ENCODE measurements around the gene CEP152.

CEP152 gene

DNA sequence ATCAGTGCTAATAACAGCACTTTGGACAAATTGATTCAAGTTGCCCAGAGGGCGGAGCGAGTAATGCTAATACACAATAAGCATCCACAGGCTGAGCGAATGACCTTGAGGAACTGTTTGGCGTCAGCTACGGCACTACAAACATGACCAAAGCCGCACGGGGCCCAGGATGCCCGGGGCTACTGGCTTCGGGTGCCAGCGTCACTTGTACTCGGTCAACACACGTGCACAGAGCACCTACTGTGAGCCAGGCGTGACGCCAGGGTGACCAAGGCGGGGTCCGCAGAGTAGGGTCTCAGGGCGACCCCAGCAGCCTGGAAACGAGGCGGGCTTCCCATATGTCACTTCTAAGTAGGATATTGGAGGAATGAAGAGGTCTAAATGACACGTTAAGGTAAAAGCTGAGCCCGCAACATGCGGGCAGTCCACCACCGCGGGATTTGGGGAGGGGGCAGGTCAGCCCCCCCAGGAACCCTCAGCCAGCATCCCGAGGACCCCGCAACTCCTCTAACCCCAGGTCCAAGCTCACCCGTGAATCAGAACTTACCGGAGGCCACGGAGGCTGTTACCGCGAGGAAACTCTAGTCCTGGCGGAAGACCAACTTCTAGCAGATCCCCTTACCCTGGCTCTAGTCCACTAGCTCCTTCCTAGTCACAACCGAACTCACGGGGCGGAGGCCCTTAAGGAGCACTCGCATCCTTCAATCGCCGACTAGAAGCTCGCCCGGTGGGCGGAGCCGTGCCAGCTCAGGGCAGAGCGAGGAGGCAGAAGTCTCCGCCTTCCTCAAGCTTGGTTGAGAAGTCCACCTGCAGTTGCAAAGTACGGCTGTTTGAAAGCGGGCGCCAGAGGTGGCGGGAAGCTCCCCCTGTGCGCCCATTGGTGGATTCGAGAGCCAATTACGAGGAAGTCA lies at the start of gene CEP152:
Gene CEP152 (minus strand): TSS at position 656 of the 911 bp plus-strand sequence. CDS start 5,420 bp downstream, outside the sequence.
- TF ChIP-seq ZBTB7A (IDR thresholded peaks at IDR 0.05; ENCODE audit: low read depth) = peak; percentile 89
- TF ChIP-seq, protein P1, sequence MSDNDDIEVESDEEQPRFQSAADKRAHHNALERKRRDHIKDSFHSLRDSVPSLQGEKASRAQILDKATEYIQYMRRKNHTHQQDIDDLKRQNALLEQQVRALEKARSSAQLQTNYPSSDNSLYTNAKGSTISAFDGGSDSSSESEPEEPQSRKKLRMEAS (IDR thresholded peaks at IDR 0.05) = peak; percentile 75
- no peak for TF ChIP-seq RAD21 (IDR thresholded peaks at IDR 0.05; ENCODE audit: low read depth)
- TF ChIP-seq TAF1 (IDR thresholded peaks at IDR 0.05; ENCODE audit: low read depth) = peak; percentile 65; the same call in 1 of the 2 replicates
- no peak for TF ChIP-seq EGR1 (IDR thresholded peaks at IDR 0.05)
- TF ChIP-seq YY1 (IDR thresholded peaks at IDR 0.05; ENCODE audit: low read depth) = no peak; the same call in 1 of the 2 replicates
- TF ChIP-seq, protein P2, sequence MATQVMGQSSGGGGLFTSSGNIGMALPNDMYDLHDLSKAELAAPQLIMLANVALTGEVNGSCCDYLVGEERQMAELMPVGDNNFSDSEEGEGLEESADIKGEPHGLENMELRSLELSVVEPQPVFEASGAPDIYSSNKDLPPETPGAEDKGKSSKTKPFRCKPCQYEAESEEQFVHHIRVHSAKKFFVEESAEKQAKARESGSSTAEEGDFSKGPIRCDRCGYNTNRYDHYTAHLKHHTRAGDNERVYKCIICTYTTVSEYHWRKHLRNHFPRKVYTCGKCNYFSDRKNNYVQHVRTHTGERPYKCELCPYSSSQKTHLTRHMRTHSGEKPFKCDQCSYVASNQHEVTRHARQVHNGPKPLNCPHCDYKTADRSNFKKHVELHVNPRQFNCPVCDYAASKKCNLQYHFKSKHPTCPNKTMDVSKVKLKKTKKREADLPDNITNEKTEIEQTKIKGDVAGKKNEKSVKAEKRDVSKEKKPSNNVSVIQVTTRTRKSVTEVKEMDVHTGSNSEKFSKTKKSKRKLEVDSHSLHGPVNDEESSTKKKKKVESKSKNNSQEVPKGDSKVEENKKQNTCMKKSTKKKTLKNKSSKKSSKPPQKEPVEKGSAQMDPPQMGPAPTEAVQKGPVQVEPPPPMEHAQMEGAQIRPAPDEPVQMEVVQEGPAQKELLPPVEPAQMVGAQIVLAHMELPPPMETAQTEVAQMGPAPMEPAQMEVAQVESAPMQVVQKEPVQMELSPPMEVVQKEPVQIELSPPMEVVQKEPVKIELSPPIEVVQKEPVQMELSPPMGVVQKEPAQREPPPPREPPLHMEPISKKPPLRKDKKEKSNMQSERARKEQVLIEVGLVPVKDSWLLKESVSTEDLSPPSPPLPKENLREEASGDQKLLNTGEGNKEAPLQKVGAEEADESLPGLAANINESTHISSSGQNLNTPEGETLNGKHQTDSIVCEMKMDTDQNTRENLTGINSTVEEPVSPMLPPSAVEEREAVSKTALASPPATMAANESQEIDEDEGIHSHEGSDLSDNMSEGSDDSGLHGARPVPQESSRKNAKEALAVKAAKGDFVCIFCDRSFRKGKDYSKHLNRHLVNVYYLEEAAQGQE (IDR thresholded peaks at IDR 0.05; ENCODE audit: low read depth) = no peak
- no peak for TF ChIP-seq TCF12 (IDR thresholded peaks at IDR 0.05; ENCODE audit: low read depth)
- TF ChIP-seq EP300 (IDR thresholded peaks at IDR 0.05; ENCODE audit: borderline replicate concordance) = no peak
- TF ChIP-seq NFIC (IDR thresholded peaks at IDR 0.05) = peak; percentile 66
- TF ChIP-seq CREB1 (IDR thresholded peaks at IDR 0.05; ENCODE audit: low read depth) = 0 out of 2 replicates have a peak, but pooled peaks have one; percentile 19
- no peak for TF ChIP-seq USF1 (IDR thresholded peaks at IDR 0.05)
- no peak for TF ChIP-seq CEBPB (IDR thresholded peaks at IDR 0.05)
- no peak for TF ChIP-seq TEAD4 (IDR thresholded peaks at IDR 0.05)
- TF ChIP-seq FOXM1 (IDR thresholded peaks at IDR 0.05; ENCODE audit: borderline replicate concordance, low read depth) = no peak

DNA sequence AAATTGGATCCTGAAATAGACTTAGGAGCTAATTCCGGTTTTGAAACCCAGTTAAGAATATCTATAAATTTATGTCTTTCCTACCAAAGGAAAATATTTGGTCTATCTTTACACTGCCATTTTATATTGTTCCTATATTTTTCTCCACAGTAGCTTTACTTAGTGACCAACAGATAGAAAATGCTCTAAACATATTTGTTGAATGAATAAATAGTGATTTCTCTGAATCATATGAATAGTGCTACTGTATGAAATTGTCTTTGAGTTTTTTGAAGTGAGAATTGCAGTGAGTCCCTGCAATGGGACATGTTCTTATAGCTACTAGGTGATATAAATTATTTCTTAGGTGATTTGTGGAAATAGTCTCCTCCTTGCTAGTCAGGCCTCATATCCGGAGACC lies 48.6 kb upstream of the CEP152 start:
- TF ChIP-seq TEAD4 (IDR thresholded peaks at IDR 0.05) = no peak
- TF ChIP-seq YY1 (IDR thresholded peaks at IDR 0.05; ENCODE audit: low read depth) = no peak
- TF ChIP-seq, protein P2 (IDR thresholded peaks at IDR 0.05; ENCODE audit: low read depth) = no peak
- TF ChIP-seq CREB1 (IDR thresholded peaks at IDR 0.05; ENCODE audit: low read depth) = no peak

DNA sequence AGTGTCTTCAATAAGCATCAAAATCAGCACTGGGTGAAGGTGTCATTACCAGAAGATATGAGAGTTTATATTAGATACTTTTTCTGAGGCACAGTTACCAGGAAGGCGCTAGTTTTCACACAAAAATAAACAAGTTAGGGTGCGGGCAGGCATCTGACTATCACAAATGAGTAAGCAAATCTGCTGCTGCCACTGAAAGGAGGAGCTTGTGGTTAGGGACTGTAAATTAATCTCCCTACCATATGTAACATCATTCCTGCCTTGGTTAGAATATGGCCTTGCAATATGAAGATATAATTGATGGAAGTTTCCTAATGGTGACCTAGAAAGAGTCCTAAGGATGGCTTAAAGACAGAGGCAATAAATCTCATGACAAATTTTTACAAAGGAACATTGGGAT lies 47.5 kb upstream of the CEP152 start:
- TF ChIP-seq YY1 (IDR thresholded peaks at IDR 0.05; ENCODE audit: low read depth) (no peak), CREB1 (IDR thresholded peaks at IDR 0.05; ENCODE audit: low read depth) (no peak), TAF1 (IDR thresholded peaks at IDR 0.05; ENCODE audit: low read depth) (no peak), EP300 (IDR thresholded peaks at IDR 0.05; ENCODE audit: borderline replicate concordance) (no peak), FOXM1 (IDR thresholded peaks at IDR 0.05; ENCODE audit: borderline replicate concordance, low read depth) (no peak), TCF12 (IDR thresholded peaks at IDR 0.05; ENCODE audit: low read depth) (no peak), CEBPB (IDR thresholded peaks at IDR 0.05) (no peak), NFIC (IDR thresholded peaks at IDR 0.05) (no peak), USF1 (IDR thresholded peaks at IDR 0.05) (no peak), TEAD4 (IDR thresholded peaks at IDR 0.05) (no peak), ZBTB7A (IDR thresholded peaks at IDR 0.05; ENCODE audit: low read depth) (no peak)

DNA sequence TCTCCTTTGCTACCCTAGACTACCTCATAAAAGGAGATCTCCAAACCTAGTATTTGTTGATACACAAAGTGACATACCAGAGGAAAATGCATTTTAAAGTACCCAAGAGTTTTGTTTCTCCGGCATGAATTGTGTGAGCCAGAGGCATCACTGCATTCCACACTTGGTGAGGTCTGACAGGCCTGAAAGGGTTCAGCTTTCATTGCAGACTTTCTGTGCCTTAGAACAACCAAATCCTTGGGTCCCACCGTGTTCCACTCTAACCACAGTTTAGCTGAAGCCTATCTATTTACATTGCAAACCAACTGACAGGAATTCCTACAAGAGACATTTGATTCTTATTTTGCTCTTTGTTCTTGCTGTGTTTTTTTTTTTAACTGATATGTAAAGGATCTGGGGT lies 46.1 kb upstream of the CEP152 start:
- TF ChIP-seq RAD21 (IDR thresholded peaks at IDR 0.05; ENCODE audit: low read depth) (no peak), YY1 (IDR thresholded peaks at IDR 0.05; ENCODE audit: low read depth) (no peak)

GRCh38 chr15:48855501-48856440 lies 44.9 kb upstream of the CEP152 start:
- TF ChIP-seq TEAD4 (IDR thresholded peaks at IDR 0.05) = peak; percentile 76
- no peak for TF ChIP-seq CREB1 (IDR thresholded peaks at IDR 0.05; ENCODE audit: low read depth)
- TF ChIP-seq RAD21 (IDR thresholded peaks at IDR 0.05; ENCODE audit: low read depth) = peak; percentile 65
